Mammary epithelial cell (primary cell): ENCODE measurements around the gene LPP.

Source experiments
- CTCF ChIP-seq, 2 donors: IDR thresholded peaks in 1 of 2; conservative IDR thresholded peaks in 1 of 2; 2 replicates each; pipeline ENCODE4 v1.5.1; 2011 to 2012; ENCODE audit warnings: inconsistent platforms in 2 of 2, low read length in 2 of 2, mild to moderate bottlenecking in 2 of 2, control low read depth in 1 of 2, low read depth in 1 of 2; ENCODE audit not compliant: insufficient read depth in 1 of 2; ENCODE audit errors: extremely low read depth in 1 of 2
- EZH2 ChIP-seq: IDR thresholded peaks from 2 replicates; pipeline ENCODE4 v1.6.1; 2012; ENCODE audit warnings: low read length, inconsistent platforms, borderline replicate concordance

DNA sequence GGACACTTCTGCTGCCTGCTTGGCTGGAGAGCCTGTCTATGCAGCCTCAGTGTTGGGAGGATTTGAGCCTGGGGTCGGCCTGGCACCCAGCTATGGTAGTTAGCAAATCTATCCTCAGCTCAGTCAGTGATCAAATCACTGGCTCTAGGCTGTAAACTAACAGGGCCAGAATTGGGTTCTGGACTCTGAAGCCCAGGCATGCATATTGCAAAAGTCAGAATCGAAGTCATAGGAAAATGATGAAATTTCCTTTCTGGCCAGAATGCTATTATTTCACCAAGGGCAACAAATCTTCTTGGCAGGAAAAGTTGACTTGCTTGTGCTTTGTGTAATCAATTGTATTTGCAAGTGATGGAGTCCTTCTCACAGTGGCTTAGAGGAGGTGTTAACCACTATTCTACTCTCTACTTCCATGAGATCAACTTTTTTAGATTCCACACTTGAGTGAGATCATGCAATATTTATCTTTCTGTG, 535.2 kb downstream of the LPP start:
- TF ChIP-seq EZH2: no peak
- TF ChIP-seq CTCF (conservative IDR thresholded peaks at IDR 0.05 in 1 of 2, IDR thresholded peaks at IDR 0.05 in 1 of 2; ENCODE audit: extremely low read depth in 1 of 2, insufficient read depth in 1 of 2, low read depth in 1 of 2, low read length in 2 of 2): no peak
